ENCODE results near the gene UGGT2.
A peak's percentile ranks its signal among the peaks of the same experiment; 100 is the strongest.
"Not testable (repeated sequence)": the region's sequence is repeated elsewhere in the genome, so short reads cannot be mapped to it uniquely, and the experiment has no call there.

Gene UGGT2

DNA sequence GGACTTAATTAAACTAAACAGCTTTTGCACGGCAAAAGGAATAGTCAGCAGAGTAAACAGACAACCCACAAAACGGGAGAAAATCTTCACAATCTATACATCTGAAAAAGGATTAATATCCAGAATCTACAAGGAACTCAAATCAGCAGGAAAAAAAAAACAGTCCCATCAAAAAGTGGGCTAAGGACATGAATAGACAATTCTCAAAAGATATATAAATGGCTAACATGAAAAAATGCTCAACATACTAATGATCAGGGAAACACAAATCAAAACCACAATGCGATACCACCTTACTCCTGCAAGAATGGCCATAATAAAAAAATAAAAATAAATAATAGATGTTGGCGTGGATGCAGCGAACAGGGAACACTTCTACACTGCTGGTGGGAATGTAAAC is 1.7 kb downstream of the UGGT2 start:
- not testable (repeated sequence) for DNase-seq

DNA sequence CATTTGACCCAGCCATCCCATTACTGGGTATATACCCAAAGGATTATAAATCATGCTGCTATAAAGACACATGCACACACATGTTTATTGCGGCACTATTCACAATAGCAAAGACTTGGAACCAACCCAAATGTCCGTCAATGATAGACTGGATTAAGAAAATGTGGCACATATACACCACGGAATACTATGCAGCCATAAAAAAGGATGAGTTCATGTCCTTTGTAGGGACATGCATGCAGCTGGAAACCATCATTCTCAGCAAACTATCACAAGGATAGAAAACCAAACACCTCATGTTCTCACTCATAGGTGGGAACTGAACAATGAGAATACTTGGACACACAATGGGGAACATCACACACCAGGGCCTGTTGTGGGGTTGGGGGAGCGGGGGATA is 2.2 kb downstream of the UGGT2 start:
- not testable (repeated sequence) for DNase-seq

DNA sequence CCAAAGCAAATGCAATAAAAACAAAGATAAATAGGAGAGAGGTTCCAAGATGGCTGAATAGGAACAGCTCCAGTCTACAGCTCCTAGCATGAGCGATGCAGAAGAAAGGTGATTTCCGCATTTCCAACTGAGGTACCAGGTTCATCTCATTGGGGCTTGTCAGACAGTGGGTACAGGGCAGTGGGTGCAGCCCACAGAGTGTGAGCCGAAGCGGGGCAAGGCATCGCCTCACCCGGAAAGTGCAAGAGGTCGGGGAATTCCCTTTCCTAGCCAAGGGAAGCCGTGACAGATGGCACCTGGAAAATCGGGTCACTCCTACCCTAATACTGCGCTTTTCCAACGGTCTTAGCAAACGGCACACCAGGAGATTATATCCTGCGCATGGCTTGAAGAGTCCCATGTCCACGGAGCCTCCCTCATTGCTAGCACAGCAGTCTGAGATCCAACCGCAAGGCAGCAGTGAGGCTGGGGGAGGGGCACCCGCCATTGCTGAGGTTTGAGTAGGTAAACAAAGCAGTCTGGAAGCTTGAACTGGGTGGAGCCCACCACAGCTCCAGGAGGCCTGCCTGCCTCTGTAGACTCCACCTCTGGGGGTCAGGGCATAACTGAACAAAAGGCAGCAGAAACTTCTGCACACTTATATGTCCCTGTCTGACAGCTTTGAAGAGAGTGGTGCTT is 6.6 kb downstream of the UGGT2 start:
- not testable (repeated sequence) for DNase-seq

DNA sequence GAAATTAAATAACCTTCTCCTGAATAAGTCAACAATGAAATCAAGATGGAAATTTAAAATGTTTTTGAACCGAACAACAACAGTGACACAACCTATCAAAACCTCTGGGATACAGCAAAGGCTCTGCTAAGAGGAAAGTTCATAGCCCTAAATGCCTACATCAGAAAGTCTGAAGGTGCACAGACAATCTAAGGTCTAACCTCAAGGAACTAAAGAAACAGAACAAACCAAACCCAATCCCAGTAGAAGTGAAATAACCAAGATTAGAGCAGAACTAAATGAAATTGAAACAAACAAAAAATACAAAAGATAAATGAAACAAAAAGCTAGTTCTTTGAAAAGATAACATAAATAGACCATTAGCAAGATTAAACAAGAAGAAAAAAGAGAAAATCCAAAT is 9.0 kb downstream of the UGGT2 start:
- DNase-seq = no peak

DNA sequence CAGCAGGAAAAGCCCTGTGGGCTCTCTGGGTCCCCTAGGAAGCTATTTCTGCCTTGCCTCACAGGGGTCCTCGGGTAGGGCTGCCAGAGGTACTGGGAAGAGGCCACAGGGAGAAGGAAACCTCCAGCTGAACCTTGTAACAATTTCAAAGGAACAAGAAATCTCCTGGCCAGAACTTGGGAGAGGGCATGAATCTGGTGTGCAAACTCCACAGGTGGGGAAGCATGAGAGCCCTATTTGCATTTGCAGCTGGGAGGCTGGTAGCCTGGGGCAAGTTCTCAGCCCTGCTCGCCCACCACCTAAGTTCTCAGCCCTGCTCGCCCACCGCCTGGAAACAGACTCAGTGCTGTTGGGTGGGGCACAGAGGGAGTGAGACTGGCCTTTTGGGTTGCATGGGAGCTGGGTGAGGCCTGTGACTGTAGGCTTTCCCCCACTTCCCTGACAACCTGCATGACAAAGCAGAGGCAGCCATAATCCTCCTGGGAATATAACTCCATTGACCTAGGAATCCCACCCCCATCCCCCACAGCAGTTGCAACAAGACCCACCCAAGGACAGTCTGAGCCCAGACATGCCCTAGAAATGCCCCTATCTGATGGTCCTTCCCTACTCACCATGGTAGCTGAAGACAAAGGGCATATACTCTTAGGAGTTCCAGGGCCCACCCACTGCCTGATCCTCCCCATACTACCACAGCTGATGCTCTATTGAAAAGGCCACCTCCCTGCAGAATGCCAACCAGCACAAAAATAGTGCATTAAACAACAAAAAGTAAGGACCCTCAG is 11.7 kb downstream of the UGGT2 start:
- no peak for DNase-seq

DNA sequence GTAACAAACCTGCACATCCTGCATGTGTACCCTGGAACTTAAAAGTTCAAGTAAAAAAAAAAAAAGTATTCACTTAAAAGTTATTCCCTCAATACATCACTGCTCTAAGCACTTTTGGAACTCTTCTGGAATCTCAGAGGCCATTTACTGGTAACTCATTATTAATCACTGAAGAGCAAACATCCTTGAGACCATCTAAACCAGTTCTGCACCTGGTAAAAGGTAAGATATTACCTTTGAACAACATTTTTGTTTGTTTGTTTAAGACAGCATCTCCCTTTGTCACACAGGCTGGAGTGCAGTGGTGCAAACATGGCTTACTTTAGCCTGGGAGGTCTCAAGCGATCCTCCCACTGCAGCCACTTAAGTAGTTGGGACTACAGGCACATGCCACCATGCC is 16.7 kb downstream of the UGGT2 start:
- no peak for DNase-seq

DNA sequence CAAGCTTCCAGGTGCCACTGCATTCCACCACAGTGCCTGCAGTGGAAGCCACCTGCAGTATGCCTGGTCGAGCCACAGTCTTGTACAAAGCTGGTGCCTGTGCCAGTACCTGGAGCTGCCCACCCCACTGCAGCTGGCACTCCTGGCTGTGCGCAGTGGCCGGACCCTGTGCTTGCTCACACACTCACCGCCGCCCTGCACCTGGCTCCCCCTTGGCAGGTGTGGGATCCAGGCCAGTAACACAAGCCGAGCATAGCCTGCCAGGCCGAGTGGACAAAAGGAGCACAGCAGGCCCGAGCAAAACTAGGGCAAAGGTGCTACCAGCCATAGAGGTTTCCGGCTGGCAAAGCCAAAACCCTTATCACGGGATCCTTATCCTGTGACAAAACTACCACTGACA is 18.5 kb downstream of the UGGT2 start:
- no peak for DNase-seq

DNA sequence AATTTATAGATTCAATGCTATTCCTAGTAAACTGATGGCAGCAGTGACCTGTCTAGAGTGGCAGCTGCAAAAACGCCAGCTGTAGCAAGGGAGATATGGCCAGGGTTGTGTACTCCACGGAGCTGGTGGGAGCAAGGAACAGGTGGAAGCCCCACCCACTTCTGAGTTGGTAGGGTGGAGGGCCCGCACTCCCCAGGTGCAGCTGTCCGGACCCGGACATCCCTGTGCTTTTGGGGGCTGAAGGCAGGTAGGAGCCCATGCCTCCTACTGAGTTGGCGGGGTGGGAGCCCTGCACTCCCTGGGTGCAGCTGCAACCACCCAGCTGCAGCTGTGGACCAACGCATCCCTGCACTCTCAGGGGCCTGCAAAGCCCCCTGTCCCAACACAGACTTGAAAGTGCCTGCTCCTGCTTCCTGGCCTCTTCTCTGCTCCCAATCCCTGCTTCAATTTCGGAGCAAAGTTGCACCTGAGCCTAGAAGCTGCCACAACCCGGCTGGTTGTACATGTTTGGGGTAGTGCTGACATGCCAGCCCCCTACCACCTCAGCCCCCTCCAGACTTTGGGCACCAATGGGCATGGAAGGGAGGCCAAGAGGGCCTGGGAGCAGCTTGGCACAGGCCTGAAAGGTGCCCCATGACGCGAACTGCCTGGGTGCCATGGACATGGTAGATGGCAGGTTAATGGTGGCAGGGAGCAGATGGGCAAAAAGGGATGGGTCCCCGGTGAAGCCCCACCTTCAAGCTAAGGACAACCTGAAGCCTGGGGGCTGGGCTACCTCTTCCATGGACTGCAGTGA is 19.8 kb downstream of the UGGT2 start:
- DNase-seq = no peak

DNA sequence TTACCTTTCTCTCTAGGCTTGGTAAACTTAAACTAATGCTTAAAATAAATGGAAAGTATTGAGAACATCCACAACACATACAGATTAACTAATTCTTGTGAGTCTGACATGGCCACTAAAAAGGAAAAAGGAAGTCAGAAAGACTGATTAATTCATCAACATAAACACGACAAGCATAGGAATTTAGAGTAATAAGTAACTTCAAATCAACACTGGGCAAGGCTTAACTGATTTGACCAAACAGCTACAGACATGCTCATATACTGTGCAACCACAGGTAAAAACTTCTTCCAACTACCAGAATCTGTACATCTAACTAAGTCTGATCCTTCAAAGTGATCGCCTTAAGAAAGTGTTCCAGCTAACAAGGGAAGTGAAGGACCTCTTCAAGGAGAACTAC is 20.5 kb downstream of the UGGT2 start:
- DNase-seq = no peak

DNA sequence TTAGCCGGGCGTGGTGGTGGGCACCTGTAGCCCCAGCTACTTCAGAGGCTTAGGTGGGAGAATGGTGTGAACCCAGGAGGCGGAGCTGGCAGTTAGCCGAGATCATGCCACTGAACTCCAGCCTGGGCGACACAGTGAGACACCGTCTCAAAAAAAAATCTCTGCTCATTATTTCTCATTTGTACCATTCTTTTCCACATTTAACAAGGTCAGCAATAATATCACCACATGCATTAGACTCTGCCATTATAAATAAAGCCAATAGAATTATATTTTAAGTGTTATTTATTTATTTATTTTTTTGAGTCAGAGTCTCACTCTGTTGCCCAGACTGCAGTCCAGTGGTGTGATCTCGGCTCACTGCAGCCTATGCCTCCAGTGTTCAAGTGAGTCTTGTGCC is 24.2 kb downstream of the UGGT2 start:
- DNase-seq = no peak

DNA sequence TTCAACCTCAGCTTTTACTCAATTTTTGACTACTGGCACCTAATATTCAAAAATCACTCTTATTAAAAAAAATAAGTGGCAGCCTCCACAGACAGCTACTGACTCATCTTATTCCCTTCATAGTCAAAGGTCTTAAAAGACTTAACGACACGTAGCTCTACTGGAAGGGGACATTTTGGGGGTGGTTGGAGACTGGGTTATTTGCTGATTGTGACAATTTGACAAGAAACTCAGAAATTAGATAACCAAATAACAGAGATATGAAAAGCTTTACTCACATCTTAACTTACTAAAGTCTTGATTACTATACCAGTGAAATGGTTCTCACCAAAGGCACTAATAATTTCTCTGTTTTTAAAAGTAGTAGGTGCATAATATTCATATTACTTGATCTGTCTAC is 25.7 kb downstream of the UGGT2 start:
- no peak for DNase-seq

DNA sequence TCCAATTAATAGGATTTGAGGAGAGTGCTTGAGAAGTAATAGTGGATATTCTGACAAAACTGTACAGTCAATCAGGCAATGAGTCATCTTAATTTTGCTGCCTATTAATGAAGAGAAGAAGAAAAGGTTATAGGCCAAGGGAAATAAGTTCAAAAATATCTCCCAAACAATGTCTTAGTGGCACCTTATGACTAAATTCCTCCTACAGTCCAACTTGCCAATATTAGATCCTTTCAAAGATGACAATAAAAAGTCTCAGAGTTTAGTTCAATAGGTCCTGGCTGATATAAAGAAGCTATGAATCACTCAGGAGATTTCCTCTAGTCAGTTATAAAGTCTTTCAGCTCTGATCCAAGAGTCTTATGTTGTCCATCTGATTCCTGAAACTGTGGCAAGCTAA is 27.9 kb downstream of the UGGT2 start:
- DNase-seq = no peak

DNA sequence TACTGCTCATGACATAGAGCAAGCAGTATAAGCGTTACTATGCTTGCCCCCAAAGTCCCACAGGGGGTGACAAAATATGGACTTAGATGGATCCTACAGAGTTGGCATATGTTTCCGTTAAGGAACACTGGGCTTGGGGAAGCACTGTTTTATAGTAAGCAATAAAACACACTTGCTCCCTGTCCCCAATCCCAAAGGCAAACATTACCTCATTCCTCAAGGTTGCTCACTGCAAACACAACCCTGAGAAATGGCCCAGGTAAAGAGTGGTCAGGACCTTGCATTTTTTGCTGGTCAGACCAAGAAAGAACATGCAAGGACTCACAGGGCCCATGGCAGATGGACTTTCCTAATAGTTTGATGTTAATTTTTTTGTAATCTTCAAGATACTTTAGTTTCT is 32.3 kb downstream of the UGGT2 start:
- DNase-seq = no peak

DNA sequence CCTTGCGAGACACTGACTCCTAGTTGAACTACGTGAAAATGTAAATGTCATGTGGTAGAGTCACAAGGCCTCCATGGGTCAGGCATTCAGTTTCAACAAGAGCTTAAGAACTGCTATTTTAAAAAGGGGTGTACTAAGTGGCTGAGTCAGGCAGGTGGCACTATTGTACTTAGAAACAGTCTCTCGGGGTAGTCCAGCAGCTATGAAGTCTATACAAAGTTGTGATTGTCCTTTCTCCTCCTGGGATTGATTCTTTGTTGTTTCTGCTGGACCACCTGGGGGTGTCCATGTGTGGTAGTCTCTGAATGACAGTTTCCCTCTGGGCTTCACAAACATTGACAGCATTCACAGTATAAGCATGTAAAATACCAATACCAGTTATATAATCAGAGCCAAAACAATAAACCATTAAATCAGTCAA is 33.0 kb downstream of the UGGT2 start:
- DNase-seq = peak; percentile 86

DNA sequence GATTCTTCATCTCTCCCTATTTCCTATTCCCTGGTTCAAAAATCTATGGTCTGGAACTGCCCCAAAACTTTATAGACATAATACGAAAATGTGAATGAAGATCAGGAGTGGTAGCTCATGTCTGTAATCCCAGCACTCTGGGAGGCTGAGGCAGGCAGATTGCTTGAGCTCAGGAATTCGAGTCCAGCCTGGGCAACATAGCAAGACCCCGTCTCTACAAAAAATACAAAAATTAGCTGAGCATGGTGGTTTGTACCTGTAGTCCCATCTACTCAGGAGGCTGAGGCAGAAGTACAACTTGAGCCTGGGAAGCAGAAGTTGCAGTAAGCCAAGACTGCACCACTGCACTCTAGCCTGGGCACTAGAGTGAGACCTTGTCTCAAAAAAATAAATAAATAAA is 35.1 kb downstream of the UGGT2 start:
- no peak for DNase-seq

DNA sequence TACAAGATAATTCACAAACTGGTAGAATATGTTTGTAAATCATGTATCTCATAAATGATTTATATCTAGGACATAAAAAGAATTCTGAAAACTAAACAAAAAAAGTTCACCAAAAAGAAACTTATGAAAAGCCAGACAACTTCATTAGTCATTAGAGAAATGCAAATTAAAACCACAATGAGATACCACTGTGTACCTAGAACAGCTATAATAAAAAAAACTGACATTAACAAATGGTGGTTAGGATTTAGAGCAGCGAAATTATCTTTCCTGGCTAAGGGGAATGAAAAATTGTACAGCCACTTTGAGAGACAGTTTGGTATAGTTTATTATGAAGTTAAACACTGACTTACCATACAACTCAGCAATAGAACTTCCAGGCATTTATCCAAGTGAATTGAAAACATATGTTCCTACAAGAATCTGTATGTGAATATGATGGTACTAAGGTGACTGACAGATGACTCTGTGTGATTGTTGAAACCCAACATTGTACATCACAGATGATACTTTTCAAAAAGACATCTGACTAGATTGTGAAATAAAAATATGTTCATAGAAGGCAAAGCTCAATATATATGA is 41.8 kb downstream of the UGGT2 start:
- no peak for DNase-seq

DNA sequence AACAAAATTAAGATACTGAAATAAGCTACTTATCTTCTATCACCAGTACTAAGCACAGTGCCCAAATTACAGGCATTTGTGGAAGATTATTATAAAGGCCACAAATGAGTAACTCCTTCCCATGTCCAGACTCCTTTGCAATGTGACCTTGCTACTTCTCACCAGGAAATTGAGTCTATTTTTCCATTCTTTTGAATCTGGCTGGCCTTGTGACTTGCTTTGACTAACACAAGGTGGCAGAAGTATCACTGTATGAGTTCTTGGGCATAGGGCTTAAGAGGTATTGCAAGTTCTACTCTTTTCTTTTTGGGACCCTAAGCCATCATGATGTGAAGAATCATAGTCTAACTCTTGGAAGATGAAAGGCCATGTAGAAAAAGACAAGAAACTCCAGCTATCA is 49.9 kb downstream of the UGGT2 start:
- DNase-seq = no peak

DNA sequence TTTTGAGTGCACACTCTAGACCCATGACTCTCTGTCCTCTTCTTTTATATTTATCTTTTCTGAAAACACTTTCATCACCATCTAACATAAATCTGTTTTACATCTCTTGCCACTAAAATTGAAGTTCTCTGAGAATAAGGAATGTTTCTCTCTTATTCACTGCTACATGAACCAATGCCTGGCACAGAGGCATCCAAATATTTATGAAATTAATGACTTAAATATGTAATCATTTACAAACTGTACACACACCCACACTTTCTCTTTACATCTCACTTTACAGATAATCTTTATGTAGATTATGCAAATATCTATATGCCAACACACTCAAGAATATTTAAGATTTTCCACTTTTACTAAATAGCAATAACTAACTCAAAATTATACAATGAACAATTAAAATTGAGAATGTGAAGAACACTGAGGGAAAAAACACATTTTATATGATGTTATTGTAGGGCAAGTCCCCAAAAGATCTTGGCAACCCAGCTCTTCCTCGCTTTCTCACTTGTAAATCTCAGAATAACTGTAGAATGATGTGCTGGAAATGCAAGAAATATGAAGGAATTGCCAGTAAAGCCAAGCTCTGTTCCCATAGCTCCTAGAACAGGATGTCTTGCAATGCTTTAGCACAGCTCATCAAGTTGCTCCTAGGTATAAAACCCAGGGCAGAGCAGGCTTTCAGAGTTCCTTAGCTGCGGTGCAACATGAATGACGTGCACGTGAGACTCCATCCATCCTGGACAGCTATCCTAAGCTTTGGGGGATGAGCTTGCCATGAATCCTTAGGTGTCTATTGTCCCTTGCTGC is 50.7 kb downstream of the UGGT2 start:
- no peak for DNase-seq

DNA sequence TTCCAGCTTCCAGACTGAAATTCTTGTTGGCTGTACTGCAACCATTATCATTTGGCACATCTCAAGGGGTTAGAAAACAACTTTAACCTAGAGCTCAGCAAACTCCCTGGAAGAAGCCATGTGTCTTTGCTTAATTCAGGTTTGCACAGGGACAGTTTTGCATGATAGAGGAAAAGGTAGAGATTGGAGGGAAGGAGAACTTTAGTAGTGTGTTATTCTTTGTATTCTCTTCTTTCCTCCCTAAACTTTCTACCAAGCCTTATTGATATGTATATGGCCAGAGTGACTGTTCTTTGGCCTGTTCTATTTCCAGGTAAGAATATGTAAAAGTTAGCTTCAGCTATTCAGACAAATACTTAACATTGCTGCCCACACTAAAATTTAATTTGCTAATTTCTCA is 53.1 kb downstream of the UGGT2 start:
- DNase-seq = no peak

DNA sequence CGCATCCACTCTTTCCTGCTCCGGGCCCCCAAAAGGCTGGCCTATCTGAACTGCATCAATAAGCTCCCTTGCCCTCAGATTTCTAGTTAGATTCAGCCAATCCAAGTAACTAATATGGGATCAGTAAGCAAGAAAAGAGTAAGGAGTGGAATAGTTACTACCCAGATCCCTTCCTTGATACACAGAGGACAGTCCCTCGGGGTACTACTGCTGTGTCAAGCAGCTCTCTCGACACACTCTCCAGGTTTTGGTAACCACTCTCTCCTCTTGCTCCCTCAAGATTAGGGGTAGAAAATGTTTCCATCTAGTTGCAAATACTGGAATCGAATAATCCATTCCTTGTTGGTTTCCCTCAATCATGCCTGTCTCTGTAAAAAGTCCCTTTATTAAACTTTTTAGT is 65.4 kb downstream of the UGGT2 start:
- DNase-seq = no peak

DNA sequence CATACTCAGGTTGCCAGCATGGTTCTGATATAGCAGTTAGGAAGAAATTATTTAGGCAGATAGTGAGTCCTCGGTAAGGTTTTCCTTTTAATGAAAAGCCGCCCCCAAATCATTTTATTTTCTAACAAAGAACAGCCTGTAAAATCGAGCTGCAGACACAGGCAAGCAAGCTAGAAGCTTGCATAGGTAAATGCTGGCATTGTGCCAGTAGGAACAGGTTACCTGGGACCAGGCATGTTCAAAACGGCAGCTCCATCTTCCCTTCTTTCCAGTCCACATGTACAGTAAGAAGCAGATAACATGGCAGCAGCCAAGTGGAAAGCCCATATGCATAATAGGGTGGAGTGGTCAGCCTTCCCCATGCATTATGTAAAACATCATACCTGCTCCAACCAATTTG is 71.1 kb downstream of the UGGT2 start:
- peak; percentile 87 for DNase-seq

DNA sequence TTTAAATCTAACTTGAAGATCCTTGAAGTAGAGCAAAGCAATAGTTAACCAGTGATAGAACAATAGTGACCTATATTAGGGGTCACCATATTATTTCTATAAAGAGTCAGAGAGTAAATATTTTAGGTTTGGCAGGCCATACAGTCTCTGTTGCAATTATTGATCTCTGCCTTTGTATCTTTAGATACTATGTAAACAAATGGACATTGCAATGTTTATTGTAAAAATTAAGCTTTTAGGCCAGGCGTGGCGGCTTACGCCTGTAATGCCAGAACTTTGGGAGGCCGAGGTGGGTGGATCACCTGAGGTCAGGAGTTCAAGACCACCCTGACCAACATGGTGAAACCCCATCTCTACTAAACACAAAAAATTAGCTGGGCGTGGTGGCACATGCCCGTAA is 80.5 kb downstream of the UGGT2 start:
- not testable (repeated sequence) for DNase-seq

DNA sequence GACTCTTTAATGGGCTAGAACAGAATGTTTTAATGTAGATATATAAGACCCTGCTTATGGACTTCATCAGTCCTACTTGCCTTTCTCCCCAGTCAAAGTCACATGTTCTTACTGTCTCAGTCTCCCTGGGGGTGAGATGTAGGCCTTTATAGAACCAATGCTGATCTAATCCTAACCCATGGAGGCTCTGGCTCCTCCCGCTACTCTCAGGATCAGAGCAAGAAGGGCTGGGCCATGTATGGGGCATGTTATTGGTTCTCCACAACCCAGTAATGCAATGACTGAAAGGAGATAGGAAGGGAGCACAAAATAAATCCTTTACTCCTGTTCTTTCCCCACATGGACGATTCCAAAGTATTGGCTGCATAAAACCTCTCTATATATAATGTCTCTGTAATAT is 82.3 kb downstream of the UGGT2 start:
- no peak for DNase-seq
